ENCODE data around the gene PDE6A.

PDE6A gene

GRCh38 chr5:149810856-149811255, 133.7 kb downstream of the PDE6A start:
- no peak for TF ChIP-seq CTCF (IDR thresholded peaks at IDR 0.05; ENCODE audit: low read depth, low read length, missing control alignments)
- no peak overlapping the region for H3K4me3 ChIP-seq (ENCODE audit: low read depth, low read length)
- DNase-seq (ENCODE audit: low read depth), result no peak

- no peak for DNase-seq (ENCODE audit: low read depth)
- TF ChIP-seq CTCF (IDR thresholded peaks at IDR 0.05; ENCODE audit: low read depth, low read length, missing control alignments), result no peak
- H3K4me3 ChIP-seq (ENCODE audit: low read depth, low read length), result no peak overlapping the region
Observed at GRCh38 chr5:149809931-149810691, 134.5 kb downstream of the PDE6A start.

- no peak overlapping the region for H3K4me3 ChIP-seq (ENCODE audit: low read depth, low read length)
- no peak for TF ChIP-seq CTCF (IDR thresholded peaks at IDR 0.05; ENCODE audit: low read depth, low read length, missing control alignments)
- no peak for DNase-seq (ENCODE audit: low read depth)
Observed at GRCh38 chr5:149808264-149808982, 136.2 kb downstream of the PDE6A start.
